Stimulated activated CD4-positive, alpha-beta T cell treated with anti-CD3 and anti-CD28 coated beads, Interleukin-4, amount 100 ng/mL, for 4 hours (primary cell): ENCODE data around the gene HPCAL1.

ENCODE experiments used
- DNase-seq, 2 experiments: peaks; one replicate each; pipeline ENCODE4 v3.0.0-alpha.2; 2020

HPCAL1 gene

DNA sequence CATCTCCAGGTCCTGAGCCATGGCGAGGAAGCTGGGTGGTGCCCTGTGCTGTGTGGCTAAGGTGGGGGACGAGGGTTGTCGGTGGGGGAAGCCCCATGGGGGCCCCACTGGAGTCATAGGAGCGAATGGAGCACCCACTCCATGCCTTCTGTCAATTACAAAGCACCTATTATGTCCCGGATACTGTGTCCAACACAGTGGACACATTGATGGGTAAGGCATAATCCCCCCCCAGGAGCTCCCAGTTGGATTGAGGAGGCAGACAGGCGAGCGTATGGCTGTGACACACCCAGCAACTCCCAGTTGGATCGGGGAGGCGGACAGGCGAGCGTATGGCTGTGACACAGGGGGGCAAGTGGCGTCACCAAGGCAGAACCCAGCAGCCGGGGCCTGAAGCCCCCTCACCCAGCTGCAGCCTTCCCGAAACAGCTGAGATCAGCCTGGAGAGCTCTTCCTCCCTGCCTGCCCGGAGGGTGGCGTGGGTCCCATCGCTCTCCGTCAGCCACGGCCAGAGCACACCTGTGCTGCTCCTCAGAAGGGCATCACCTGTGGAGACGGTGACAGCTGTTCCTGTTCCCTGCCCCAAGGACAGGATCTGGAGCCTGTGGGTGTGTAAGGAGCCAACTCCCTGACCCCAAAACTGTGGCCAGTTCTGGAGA is 69.6 kb downstream of the HPCAL1 start:
- no peak for DNase-seq

DNA sequence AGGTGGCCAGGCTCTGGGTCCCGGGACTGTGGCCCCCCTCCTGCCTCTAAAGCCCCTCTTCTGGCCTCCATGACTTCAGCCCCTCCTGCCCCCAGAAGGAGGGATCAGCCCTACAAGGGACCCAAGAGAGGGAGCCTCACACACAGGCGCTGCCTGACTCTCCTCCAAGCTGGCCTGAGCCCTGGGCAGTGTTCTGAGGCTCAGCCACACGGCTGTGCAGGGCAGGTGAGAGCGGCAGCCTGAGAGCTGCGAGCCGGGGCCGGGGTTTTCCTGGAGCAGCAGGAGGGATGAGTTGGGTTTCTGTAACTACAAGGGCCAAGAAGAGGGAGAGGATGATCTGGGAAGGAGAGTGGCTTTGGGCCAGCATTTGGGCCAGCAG is 70.1 kb downstream of the HPCAL1 start:
- no peak for DNase-seq

DNA sequence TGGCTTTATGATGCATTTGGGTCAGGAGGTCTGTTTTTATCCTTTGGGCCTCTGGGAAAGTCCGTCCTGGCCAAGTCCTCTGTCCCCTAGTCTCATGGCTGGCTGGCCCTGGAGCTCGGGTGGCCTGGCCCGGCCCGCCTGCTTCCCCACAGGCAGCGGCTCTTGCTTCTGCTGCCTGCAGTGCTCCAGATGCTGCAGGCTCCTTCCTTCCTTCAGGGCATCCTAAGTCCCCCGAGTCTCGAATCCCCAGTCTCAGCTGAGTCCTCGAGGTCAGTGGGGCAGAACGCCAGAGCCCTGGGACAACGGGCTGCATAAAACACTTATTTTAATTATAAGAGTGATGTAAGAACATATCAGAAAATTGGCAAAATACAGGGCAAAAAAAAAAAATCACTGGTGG is 71.2 kb downstream of the HPCAL1 start:
- no peak for DNase-seq

DNA sequence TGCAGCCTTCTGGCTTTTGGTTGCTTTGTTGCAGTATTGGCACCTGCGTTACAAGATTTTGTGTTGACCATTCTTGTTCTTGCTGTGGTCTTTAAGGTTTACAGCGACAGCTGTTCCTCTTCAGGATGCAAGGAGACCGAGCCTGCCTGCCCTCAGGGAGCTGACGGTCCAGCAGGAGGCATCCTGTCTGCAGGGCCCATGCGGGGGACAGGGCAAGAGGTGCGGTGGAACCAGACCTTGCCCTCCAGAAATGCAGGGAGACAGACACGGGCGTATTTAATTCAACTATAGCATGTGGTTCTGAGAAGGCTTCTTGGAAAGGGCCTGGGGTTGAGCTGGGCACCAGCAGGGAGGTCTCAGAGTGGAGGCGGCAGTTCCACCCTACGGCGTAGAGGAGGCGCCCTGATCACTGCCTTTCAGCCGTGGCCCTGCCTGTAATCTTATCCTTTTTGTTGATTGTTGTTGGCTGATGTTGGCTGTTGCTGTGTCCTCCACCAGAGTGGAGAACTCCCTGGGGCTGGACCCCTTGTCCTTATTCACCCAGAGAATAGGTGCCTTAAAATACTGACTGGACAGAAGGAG is 71.7 kb downstream of the HPCAL1 start:
- no peak for DNase-seq

DNA sequence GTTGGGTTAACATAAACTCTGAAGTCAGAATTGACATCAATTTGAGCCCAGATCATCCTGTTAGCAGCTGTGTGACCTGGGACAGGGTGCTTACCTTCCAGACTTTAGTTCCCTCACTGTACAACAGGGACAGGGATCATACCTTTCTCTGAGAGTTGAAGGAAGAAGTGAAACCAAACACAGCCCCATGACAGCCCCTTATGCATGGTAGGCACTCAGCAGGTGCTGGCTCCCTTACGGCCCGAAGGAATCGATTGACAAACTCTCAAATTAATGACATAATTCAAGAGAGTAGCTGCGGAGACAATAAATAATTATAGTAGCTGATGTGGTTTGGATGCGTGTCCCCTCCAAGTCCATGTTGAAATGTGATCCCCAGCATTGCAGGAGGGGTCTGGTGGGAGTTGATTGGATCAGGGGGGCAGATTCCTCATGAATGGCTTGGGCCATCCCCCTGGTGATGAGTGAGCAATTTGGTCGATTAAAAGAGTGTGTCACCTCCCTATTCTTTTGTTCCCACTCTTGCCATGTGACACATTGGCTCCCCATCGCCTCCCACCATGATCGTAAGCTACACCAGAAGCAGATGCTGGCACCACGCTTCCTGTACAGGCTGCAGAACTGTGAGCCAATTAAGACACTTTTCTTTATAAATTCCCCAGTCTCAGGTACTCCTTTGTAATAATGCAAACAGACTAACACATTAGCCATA is 73.0 kb downstream of the HPCAL1 start:
- peak in 1 of 2 experiments; percentile 50 for DNase-seq

DNA sequence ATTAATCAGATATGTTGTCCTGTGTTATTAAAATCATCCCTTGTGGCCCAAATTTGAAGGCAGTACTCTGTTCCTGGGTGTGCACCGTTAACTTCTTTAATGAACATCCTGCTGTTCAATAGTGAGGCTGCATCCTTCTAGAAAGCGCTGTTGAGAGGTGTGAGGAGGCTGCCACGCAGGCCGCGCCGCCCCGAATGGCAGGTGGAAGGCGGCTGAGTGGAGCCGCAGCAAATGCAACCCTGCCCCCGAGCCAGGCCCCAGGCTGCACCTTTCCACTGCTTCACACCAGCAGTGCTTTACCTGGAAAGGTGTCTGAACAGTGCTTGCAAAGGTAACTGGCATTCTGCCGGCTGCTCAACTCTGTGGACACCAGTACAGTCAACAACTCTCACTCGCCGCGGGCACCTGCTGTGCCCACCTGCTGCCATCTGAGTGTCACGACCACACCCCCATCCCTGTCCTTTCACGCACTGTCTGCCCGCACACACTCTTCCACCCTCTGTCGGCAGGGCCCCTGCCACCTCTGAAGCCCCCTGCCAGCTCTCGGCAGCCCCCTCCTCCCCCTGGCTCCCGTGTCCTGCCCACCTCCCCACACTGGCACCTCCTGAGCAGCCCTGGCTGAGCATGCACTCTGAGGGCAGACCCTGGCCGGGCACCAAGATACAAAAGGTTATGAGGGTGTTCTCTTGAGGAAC is 74.5 kb downstream of the HPCAL1 start:
- no peak for DNase-seq

DNA sequence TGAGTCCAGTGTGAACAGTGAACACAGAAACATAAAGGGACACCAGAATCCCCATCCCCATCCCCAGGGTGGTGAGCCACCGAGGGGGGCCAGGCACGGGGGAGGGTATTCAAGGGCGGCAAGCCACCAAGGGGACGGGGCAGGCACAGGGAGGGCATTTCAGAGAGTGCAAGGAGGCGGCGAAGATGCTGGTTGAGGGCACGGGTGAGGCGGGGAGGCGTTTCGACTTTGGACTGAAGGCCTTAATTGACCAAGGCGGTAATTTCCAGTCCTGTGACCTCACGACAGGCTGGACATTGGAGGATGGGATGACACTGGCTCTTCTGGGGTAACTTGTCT is 75.0 kb downstream of the HPCAL1 start:
- no peak for DNase-seq

DNA sequence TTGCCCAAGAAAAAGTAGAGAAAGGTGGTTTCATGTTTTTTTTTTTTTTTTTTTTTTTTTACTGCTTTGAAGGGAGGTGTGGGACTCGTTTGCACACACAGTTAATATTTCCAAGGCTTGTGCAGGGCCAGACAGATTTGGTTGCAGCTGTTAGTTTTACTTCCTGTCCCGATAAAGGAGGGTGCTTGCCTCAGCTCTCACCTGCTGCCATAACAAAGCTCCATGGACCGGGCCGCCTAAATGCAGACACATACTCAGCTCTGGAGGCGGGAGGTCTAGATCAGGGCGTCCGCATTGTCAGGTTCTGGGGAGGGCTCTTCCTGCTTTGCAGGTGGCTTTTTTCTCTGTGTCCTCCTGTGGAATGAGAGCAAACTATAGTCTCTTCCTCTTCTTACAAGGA is 75.5 kb downstream of the HPCAL1 start:
- peak in 1 of 2 experiments; percentile 33 for DNase-seq

DNA sequence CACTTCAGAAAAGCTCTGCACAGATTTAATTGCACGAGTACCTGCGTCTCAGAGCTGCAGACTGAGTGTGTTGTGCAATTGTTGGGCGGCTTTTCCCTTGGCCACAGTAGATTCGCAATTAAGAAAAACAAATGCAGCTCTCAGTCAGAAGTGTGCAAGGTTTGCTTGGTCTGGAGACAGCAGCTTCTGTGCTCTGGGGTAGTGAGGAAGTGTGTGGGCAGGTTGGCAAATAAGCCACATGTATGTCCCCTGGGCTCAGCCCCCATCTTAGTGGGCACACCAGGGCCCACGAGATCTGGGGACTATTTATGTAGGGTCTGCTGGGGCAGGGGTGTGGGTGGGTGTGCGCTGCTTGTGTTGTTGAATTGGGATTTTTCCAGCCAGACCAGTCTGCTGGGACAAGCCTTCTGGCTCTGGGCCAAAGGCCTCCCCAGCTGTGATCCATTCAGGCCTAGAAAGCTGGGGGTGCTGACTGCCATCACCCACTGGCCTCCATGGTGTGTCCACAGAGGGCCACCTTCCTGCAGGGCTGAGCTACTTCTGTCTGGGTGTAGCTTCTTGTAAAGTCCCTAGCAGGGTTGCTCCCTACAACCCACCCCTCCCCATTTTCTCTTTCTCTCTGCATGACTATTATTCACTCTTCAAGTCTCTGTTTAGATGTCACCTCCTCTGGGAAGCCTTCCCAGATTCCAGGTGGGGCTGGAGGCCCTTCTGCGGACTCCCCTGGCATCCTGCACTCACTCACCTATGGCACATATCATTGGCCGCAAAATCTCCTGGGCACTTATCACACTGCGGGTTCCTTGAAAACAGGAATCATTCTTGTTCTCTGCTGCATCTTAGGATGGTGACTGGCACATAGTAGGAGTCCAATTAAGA is 77.6 kb downstream of the HPCAL1 start:
- no peak for DNase-seq

DNA sequence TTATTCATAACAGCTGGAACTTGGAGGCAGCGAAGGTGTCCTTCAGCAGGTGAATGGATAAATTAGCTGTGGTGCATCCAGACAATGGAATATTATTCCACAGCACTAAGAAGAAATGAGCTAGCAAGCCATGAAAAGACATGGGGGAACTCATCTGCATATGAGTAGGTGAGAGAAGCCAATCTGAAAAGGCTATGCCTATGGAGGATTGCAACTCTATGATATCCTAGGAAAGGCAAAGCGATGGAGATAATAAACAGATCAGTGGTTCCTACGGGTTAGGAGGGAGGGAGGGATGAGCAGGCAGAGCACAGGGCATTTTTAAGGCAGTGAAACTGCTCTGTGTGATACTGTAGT is 79.3 kb downstream of the HPCAL1 start:
- DNase-seq = no peak

DNA sequence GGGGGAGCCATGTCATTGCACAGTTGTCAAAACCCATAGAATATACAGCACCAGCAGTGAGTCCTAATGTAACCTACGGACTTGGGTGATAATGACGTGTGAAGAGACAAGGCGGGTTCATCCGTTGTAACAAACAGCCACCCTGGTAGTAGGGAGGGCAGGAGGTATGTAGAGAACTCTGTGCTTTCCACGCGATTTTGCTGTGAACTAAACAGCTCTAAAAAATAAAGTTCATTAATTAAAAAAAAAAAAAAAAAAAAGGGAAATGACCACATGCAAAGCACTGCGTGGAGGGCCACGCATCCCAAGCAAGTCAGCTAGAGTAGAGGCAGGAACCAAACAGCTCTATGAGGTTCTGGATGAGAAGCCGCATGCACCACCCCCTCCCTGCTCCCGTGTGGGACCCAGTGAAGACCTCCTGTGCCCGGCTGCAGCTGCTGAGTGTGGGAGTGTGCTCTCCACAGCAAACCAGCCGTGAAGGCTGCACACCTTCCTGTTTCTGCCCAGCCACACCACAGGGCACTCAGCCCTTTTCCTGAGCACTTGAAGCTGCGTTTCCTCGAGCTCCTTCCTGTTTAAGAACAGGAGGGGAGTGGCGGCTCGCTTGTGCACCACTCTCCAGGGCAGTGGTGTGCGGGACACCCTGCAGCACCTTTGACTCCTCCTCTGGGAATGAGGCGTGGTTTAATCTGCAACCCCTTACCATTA is 79.8 kb downstream of the HPCAL1 start:
- DNase-seq = peak; percentile 15 to 22

DNA sequence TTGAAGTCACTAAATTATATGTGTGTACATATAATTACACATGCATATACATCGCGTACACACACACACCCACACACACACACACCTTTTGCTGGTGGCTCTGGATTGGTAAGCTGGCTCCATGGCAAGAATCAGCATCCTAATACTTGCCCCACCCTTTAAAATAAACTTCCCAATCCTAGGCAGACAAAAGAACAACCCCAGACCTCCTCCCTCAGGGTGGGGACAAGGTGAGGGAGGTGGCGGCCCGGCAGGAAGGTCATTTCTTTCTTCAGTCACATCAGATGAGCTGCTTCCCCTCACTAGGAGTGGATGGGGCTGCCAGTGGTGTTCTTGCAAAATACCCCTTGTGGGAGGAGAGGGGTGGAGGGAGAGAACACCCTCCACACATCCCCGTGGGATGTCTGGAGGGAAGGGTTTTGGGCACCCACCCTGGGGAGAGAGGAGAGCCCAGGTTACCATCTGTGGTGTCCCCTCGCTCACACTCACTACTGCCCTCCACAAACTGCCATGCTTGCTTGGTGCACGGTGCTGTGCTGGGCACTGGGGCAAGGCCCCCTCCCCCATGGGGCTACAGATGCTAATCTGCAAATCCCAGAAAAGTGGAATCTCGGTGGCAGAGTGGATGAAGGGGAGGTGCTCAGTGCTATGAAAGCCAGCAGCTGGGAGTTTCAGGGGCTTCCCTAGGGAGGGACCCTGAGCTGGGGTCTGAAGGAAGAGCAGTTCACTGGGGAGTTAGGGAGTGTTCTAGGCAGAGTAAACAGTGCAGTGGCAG is 81.4 kb downstream of the HPCAL1 start:
- no peak for DNase-seq

DNA sequence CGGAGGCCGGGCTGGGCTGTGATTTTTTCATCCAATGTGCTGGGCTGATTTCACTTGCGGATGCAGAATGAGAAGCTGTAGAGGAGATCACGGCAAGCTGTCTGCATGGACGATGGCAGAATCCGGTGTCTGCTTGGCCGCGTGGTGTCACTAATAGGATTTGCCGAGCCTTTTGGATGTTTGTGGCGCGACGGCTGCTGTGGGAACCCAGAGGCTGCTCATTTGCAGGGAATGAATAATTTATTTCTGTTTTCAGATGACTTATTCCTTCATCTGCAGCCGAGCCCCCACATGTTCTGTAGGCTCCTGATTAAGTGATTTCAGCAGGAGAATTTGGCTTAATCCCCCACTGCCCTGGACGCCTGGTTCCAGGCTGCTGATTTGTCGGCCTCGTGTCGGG is 82.8 kb downstream of the HPCAL1 start:
- DNase-seq = no peak

DNA sequence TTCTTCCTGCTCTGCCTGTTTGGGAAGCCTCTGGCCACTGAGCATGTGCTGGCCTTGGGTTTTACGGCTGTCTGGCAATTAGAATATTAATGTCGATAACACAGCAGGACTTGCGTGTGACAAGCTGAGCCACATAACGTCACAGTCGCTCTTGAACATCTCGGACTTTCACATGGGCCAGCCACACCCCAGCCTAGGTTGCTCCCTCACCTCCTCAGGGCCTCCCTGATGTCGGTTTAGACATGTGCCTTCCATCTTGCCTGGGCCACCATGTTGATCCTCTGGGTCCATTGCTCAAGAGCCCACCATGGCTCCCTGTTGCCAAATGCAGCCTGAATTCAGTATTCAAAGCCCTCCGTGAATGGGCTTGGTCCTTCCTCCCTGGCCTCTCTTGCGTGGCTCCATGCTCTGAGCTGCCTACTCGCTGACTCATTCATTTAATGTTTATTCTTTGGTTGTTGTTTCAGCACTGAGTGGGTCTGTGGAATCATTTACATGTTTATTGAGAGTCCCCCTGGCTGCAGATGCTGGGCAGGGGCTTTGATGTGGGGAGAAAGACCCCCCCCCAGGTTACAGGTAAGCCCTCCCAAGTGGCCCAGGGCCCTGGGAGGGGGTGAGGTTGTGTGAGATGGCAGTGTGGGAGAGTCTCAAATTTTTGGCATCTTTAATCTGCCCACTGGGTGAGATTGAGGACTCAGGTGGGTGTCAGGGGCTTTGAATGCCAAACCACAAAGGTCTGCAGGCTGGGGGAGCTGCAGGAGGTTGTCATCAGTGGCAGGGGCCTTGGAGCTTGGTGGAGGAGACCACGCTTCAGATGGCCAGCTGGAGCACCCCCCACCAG is 83.4 kb downstream of the HPCAL1 start:
- no peak for DNase-seq

DNA sequence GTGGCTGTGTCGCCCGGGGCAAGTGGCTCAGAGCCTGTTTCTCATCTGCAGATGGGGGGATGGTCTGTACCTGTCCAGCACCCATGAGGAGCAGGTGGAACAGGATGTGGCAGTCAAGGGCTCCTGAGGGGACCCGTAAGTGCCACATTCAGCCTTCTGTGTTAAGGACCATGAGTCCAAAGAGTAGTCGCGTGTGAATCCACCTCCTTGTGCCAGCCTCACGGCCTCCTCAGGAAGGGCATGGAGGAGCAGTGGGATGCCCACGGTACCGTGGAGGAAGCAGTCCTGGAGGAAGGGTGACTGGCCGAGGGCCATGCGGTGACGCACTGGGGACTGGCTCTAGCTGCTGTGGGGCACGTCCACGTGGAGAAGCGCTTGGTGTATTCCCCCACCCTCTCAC is 84.3 kb downstream of the HPCAL1 start:
- no peak for DNase-seq

DNA sequence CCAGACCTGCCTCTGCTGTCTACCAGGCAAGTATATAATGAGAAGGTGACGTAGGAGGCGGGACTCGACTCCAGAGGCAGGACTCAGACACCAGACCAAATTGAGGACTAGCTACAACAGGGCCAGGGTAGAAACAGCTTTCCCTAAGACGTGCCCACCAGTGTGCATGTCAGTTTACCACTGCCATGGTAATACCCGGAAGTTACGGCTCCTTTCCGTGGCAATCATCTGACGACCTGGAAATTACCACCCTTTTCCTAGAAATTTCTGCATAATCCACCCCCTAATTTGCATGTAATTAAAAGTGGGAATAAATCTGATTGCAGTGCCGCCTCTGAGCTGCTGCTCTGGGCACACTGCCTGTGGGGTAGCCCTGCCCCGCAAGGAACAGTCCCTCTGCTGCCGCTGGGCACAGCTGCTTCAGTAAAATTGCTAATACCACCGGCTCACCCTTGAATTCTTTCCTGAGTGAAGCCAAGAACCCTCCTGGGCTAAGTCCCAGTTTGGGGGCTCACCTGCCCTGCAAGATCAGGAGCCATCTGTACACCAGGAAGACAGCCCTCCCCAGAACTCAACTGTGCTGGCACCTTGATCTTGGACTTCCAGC is 86.4 kb downstream of the HPCAL1 start:
- no peak for DNase-seq

DNA sequence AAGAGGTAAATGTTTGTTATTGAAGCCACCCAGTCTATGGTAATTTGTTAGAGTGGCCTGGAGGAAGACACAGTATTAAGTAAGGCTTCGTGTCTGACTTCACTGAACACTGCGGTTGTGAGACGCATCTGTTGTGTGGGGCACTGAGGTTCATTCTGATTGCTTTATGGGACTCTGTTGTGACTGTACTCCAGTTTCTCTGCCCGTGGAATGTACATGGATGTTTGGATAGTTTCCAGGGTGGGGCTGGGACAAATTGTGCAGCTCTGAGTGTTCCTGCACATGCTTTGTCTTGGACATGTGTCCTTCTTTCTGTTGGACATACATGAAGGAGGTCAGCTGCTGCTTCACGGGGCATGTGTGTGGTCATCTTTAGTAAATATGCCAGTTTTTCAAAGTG is 86.9 kb downstream of the HPCAL1 start:
- no peak for DNase-seq

DNA sequence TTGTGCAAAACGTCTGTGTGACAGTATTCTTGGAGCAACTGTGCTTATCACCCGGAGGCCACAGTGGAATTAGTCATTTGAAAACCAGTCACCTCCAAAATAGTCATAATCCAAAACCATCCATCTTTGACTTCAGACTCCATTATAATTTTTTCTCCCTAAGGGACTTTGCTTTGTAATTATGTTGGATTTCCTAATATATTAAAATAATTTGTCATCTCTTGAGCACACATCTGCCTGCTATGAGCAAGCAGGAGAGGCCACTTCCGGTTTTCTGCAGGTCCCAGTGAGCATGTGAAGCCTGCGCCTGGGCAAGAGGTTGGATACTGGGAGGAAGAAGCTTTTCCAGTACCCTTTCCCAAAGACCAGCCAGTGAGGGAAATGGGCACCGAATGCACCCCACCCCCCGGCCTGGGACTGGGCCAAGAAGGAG is 87.7 kb downstream of the HPCAL1 start:
- DNase-seq = no peak

DNA sequence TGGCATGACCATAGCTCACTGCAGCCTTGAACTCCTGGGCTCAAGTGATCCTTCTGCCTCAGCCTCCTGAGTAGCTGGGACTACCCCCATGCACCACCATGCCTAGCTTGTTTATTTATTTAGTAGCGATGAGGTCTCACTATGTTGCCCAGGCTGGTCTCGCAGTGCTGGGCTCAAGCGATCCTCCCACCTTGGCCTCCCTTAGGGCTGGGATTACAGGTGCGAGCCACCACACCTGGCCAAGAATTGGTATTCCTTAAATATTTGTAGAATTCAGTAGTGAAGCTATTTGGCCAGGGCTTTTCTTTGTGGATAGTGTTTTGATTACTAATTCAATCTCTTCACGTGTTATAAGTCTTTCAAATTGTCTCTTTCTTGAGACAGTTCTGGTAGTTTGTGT is 89.4 kb downstream of the HPCAL1 start:
- no peak for DNase-seq

DNA sequence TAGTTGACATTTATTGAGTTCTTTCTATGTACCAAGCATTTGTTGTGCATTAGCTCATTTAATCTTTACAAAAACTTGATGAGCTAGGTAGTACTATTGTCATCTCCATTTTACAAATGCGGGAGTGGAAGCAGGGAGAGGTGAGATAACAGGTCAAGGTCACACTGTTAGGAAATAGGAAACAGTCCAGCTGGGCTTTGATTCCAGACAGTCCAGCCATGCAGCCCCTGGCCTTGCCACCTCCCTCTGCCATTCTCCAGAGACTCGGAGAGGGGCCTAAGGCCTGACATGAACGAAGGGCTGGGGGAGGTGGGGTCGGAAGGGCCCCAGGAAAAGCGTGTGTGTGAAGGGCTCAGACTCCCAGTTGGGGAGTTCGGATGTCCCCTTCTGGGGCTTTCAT is 89.8 kb downstream of the HPCAL1 start:
- no peak for DNase-seq
